GM18907 (cell line): ENCODE measurements around the gene FSIP1.

Source experiments
- ATAC-seq: cut with Tn5 transposase; IDR thresholded peaks from one replicate; pipeline ENCODE4 v1.9.1; 2021; ENCODE audit warnings: mild to moderate bottlenecking, moderate library complexity; ENCODE audit not compliant: unreplicated experiment

The FSIP1 gene

DNA sequence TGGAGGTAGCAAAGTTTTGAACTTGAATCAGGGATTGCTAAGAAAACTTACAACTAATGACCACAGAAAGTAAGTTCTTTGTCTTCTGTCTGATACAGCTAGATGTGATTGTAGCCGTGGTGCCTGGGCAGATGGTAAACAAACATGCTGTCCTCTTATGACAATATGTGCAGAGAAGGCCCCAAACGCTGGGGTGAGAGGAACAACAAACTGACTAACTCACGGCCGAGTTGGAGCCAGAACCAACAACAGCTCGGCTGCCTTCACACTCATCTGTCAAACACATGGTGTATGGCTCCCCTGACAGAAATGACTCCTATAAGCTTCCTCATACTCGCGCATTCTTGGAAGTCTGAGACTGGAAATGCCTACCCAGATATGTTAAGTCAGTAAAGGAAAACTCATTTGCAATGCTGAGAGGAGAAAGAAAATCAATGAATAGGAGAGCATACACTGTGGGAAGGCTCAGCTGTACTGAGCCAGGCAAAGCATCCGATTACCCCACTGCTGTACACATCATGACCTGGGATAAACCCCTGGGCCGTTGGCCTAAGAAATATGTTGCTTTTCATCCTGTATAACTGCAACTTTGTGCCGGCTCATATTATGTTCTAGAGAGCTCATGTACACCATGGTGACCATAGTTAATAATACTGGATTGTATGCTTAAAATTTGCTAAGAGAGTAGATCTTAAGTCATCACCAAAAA, 196.1 kb downstream of the FSIP1 start:
- no peak for ATAC-seq

GRCh38 chr15:39585871-39586301, 196.8 kb downstream of the FSIP1 start:
- no peak for ATAC-seq

GRCh38 chr15:39585389-39585841, 197.2 kb downstream of the FSIP1 start:
- no peak for ATAC-seq

DNA sequence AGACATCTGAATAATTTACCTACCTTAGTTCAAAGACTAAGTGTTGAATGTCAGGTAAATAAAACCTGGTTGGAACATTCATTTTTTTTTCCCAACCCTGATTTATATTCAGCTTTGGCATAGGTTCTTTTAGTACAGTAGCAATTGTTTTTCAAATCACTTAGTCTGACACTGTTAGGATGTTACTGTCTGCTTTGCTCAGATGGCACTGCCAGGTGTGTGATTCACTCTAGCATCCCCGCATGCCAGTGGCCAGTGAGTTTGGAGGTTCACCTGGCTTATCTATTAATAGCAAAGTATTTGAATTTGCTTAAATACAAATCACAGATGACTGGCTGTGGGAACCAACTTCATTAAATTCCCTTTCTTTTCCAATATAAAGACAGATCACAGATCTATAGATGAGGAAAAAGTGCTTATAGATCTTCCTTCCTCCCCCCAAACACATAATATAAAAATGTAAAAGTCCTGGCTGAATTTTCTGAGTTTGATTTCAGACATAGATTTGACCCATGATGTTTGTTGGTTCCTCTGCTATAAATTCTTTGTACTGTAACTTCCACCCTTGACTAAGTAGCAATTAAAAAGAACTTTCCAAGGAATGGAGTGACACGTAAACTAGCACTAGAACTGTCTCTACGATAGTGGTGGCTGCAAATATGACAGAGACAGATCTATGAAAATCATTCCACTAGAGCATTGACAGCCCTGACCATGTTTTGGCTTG, 197.8 kb downstream of the FSIP1 start:
- no peak for ATAC-seq

DNA sequence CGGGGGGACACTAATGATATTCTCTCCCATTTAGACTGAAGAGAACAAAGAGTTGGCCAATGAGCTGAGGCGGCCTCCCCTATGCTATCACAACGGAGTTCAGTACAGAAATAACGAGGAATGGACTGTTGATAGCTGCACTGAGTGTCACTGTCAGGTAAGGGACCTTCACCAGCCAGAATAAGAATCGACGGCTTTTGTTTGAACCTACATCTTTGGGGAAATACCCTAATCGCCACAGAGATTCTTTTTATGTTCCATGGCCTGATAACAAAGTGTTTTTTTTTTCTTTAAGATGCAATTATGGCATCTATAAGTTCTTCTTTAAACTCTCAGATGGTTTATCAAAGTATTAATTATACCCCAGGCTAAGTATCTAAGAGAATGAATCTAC, 198.4 kb downstream of the FSIP1 start:
- no peak for ATAC-seq

DNA sequence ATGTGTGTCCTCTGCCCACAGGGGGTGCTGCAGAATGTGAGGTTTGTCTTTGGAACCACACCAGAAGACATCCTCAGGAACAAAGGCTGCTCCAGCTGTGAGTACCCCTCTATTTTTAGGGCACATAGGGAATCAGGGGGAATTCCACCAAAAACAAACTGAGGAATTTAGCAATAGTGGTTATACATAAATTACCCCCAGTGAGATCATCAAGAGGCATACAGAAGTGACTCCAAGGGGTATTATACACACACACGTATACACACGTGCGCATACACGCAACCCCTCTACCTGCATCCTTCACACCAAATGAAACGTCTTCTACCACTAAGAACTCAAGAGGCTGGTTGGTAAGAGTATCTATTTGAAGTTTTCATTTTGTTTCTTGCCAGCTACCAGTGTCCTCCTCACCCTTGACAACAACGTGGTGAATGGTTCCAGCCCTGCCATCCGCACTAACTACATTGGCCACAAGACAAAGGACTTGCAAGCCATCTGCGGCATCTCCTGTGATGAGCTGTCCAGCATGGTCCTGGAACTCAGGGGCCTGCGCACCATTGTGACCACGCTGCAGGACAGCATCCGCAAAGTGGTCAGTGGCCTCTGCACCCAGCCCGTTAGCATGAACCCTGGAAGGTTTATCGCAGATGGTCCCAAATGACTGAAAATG, 198.9 kb downstream of the FSIP1 start:
- ATAC-seq: no peak

- no peak for ATAC-seq
Measured at GRCh38 chr15:39582977-39583595, 199.6 kb downstream of the FSIP1 start.

DNA sequence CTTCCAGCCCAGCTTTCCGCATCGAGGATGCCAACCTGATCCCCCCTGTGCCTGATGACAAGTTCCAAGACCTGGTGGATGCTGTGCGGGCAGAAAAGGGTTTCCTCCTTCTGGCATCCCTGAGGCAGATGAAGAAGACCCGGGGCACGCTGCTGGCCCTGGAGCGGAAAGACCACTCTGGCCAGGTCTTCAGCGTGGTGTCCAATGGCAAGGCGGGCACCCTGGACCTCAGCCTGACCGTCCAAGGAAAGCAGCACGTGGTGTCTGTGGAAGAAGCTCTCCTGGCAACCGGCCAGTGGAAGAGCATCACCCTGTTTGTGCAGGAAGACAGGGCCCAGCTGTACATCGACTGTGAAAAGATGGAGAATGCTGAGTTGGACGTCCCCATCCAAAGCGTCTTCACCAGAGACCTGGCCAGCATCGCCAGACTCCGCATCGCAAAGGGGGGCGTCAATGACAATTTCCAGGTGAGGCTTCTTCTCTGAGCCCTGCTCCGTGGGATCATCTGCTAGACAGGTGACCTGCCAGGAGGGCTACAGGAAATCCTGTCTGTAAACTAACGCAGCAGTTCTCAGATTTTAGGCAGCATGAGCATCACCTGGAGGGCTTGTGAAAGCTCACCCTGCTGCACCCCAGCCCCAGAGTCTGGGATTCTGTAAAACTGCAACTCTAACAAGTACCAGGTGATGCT, 200.2 kb downstream of the FSIP1 start:
- ATAC-seq: no peak

DNA sequence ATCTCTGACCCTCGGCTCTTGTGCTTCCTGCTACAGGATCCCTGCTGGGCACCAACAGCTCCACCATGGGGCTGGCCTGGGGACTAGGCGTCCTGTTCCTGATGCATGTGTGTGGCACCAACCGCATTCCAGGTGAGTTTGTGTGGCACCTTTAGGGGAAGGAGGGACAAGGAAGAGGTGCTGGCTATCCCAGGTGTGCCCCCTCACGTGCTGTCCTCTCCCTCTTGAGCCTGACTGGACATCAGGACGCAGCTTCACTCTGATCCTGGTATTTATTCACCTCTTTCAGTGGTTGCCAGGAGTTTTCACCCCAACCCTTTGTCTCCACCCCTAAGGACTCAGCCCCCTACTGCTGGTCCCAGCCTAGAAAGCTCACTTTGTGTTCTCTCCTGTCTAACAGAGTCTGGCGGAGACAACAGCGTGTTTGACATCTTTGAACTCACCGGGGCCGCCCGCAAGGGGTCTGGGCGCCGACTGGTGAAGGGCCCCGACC, 200.8 kb downstream of the FSIP1 start:
- ATAC-seq: no peak

DNA sequence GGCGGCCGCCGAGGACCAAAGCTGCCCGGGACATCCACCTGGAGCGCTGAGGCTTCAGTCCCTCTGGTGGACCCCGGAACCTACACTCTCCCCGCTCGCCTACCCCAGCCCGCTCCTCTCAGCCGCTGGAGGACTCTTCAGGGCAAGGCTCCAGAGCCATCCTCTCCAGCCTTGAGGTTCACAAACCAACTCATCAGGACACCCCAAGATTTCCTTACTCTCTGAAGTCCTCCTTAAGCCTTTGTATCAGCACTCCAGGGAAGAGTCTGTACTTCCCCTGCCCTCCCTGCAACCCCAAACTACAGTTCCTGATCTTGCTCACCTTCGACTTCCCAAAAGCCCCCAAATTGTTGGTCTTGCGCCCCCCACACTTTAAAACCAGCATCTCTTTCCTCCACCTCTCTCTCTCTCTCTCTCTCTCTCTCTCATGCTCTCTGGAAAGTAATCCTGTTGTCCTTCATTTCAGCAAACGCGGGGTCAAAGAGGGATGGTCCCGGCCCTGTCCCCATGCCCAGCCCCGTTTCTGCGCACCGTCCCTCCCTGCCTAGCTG, 201.3 kb downstream of the FSIP1 start:
- peak; percentile 10 for ATAC-seq

DNA sequence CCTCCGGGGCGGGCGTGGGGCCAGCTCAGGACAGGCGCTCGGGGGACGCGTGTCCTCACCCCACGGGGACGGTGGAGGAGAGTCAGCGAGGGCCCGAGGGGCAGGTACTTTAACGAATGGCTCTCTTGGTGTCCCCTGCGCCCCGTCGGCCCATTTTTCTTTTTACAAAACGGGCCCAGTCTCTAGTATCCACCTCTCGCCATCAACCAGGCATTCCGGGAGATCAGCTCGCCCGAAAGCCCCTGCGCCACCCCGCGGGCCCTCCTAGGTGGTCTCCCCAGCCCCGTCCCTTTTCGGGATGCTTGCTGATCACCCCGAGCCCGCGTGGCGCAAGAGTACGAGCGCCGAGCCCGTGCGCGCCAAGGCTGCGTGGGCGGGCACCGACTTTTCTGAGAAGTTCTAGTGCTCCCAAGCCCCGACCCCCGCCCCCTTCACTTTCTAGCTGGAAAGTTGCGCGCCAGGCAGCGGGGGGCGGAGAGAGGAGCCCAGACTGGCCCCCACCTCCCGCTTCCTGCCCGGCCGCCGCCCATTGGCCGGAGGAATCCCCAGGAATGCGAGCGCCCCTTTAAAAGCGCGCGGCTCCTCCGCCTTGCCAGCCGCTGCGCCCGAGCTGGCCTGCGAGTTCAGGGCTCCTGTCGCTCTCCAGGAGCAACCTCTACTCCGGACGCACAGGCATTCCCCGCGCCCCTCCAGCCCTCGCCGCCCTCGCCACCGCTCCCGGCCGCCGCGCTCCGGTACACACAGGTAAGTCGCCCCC, 202.0 kb downstream of the FSIP1 start, which contains the start of gene THBS1:
Gene THBS1, plus strand, starts transcription at position 595 of the 757 bp plus-strand sequence. CDS start 779 bp downstream, outside the sequence.
- ATAC-seq: peak; percentile 38

DNA sequence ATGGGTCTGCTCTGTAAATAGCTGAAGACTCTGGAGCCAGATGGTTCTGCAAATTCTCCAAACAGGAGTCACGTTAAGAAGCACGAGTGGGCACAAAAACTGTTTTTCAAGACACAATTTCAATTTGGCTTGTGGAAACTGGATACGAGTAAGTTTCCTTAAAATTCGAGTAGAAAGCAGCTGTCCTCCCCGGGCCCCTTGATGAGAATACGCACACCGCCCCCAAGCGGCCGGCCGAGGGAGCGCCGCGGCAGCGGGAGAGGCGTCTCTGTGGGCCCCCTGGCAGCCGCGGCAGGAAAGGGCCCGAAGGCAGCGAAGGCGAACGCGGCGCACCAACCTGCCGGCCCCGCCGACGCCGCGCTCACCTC, 202.5 kb downstream of the FSIP1 start:
- peak; percentile 83 for ATAC-seq

GRCh38 chr15:39579487-39580116, 203.0 kb downstream of the FSIP1 start:
- ATAC-seq: no peak

GRCh38 chr15:39578851-39579486, 203.7 kb downstream of the FSIP1 start:
- ATAC-seq: no peak

GRCh38 chr15:39575180-39575579, 207.5 kb downstream of the FSIP1 start:
- ATAC-seq: no peak

GRCh38 chr15:39574427-39574826, 208.2 kb downstream of the FSIP1 start:
- no peak for ATAC-seq

GRCh38 chr15:39573844-39574243, 208.8 kb downstream of the FSIP1 start:
- ATAC-seq: no peak

DNA sequence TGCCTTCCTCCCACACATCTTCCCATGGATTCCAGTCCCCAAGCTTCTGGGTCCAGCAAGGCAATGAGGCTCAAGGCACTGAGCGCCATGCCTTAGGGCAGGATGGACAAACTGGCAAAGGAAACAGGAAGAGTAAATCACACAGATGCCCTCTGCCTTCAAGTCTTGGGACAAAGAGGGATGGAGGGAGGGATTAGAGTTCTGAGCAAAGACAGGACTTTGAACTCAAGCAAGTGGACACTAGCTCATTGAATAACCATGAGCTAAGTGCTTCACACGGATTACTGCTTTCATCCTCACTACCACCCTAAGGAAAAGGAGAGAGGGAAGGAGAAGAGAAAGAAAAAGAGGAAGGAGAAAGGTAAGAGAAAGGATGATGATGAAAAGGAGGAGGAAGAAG, 209.4 kb downstream of the FSIP1 start:
- no peak for ATAC-seq

DNA sequence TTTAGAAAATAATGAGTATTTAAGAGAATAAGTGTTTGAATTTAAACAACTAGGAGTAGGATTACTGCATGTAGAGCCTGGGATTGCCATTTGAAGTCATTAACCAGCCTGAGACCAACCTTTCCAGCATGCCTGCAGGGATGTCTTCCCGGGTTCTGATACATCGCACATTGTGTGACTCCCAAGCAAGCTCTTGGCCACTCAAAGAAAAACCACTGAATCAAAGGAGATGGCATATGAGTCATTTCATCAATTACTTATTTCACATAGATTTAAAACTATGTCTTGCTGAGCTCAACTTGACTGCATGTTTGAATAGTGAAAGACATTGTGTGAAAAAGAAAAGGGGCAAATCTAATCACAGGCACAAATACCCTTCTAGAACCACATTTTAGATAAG, 216.8 kb downstream of the FSIP1 start:
- no peak for ATAC-seq
